ENCODE data around the gene SYNGR3. TPM values are rescaled to one million over a fixed set of nuclear protein-coding genes. Genes with fewer than 3 reads are reported as not detected.

The SYNGR3 gene
- total and polyA plus RNA-seq, 2 of the 13 experiments (the other 11 are each of a cell fraction or from before 2014, with no cell fraction given), result 0.97 to 5.7 TPM

GRCh38 chr16:1959269-1960039 is 30.3 kb upstream of the SYNGR3 start, which contains the start of gene NDUFB10 (continued):
- TF ChIP-seq ZNF501 (CRISPR knock-in tag; IDR thresholded peaks at IDR 0.05) (peak; percentile 85), ZKSCAN8 (CRISPR knock-in tag; IDR thresholded peaks at IDR 0.05; ENCODE audit: borderline replicate concordance) (peak; percentile 31; the same call in 1 of the 2 replicates), NR2F6 (IDR thresholded peaks at IDR 0.05) (no peak), NR2F6 (CRISPR knock-in tag; IDR thresholded peaks at IDR 0.05) (0 out of 2 replicates have a peak, but pooled peaks have one; percentile 42), ZNF558 (CRISPR knock-in tag; IDR thresholded peaks at IDR 0.05; ENCODE audit: borderline replicate concordance) (peak; percentile 57; the same call in 1 of the 2 replicates), NFKB2 (CRISPR knock-in tag; IDR thresholded peaks at IDR 0.05; ENCODE audit: borderline replicate concordance) (peak; percentile 84; the same call in 1 of the 2 replicates), GABPB1 (CRISPR knock-in tag; IDR thresholded peaks at IDR 0.05) (peak; percentile 89), ZNF562 (CRISPR knock-in tag; IDR thresholded peaks at IDR 0.05; ENCODE audit: borderline replicate concordance) (no peak), ZNF224 (CRISPR knock-in tag; IDR thresholded peaks at IDR 0.05) (peak; percentile 86), ISX (CRISPR knock-in tag; conservative IDR thresholded peaks at IDR 0.05) (no peak), SP2 (CRISPR knock-in tag; IDR thresholded peaks at IDR 0.05) (peak; percentile 51; the same call in 1 of the 2 replicates), TBP (CRISPR knock-in tag; IDR thresholded peaks at IDR 0.05) (peak; percentile 88; the same call in 1 of the 2 replicates), RAD21 (CRISPR knock-in tag; IDR thresholded peaks at IDR 0.05) (peak; percentile 80), ZIK1 (CRISPR knock-in tag; IDR thresholded peaks at IDR 0.05; ENCODE audit: borderline replicate concordance, low read depth) (0 out of 2 replicates have a peak, but pooled peaks have one; percentile 61), TAF1 (CRISPR knock-in tag; IDR thresholded peaks at IDR 0.05) (peak; percentile 96), DMAP1 (CRISPR knock-in tag; IDR thresholded peaks at IDR 0.05) (peak; percentile 58; the same call in 1 of the 2 replicates)
- TF ChIP-seq, protein P1, sequence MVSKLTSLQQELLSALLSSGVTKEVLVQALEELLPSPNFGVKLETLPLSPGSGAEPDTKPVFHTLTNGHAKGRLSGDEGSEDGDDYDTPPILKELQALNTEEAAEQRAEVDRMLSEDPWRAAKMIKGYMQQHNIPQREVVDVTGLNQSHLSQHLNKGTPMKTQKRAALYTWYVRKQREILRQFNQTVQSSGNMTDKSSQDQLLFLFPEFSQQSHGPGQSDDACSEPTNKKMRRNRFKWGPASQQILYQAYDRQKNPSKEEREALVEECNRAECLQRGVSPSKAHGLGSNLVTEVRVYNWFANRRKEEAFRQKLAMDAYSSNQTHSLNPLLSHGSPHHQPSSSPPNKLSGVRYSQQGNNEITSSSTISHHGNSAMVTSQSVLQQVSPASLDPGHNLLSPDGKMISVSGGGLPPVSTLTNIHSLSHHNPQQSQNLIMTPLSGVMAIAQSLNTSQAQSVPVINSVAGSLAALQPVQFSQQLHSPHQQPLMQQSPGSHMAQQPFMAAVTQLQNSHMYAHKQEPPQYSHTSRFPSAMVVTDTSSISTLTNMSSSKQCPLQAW (CRISPR knock-in tag; IDR thresholded peaks at IDR 0.05), result peak; percentile 28; the same call in 1 of the 2 replicates
- TF ChIP-seq, protein P2, sequence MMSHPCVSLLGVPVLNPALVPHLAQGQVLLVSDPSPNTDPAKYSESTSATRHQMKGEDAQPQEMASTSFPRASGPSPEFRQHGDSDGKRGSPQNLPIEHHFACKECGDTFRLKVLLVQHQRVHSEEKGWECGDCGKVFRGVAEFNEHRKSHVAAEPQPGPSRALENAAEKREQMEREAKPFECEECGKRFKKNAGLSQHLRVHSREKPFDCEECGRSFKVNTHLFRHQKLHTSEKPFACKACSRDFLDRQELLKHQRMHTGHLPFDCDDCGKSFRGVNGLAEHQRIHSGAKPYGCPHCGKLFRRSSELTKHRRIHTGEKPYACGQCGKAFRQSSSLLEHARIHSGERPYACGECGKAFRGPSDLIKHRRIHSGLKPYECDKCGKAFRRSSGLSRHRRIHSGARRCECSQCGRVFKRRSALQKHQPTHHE (CRISPR knock-in tag; IDR thresholded peaks at IDR 0.05; ENCODE audit: borderline replicate concordance), result peak; percentile 61; the same call in 1 of the 2 replicates
- TF ChIP-seq, protein P3, sequence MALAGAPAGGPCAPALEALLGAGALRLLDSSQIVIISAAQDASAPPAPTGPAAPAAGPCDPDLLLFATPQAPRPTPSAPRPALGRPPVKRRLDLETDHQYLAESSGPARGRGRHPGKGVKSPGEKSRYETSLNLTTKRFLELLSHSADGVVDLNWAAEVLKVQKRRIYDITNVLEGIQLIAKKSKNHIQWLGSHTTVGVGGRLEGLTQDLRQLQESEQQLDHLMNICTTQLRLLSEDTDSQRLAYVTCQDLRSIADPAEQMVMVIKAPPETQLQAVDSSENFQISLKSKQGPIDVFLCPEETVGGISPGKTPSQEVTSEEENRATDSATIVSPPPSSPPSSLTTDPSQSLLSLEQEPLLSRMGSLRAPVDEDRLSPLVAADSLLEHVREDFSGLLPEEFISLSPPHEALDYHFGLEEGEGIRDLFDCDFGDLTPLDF (CRISPR knock-in tag; IDR thresholded peaks at IDR 0.05), result peak; percentile 79
- TF ChIP-seq, protein P4, sequence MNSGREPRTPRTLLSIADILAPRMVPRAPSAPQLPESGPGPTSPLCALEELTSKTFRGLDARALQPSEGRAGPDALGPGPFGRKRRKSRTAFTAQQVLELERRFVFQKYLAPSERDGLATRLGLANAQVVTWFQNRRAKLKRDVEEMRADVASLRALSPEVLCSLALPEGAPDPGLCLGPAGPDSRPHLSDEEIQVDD (CRISPR knock-in tag; IDR thresholded peaks at IDR 0.05; ENCODE audit: borderline replicate concordance), result 0 out of 2 replicates have a peak, but pooled peaks have one; percentile 69
- TF ChIP-seq, protein P5, sequence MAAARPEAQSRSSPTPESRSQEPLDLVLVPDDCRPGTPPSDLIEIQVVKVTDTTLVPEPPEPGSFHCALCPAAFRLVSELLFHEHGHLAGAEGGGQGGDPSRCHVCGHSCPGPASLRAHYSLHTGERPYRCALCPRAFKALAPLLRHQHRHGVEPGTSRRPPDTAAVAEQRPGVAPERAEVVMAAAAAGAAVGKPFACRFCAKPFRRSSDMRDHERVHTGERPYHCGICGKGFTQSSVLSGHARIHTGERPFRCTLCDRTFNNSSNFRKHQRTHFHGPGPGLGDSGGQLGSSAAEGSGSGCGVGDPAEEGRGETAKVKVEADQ (CRISPR knock-in tag; IDR thresholded peaks at IDR 0.05; ENCODE audit: borderline replicate concordance), result no peak

Measured in HepG2 (cell line).